ENCODE measurements around the gene PGGHG. TPM values are rescaled to one million over a fixed set of nuclear protein-coding genes. Genes with fewer than 3 reads are reported as not detected.
A peak's percentile ranks its signal among the peaks of the same experiment; 100 is the strongest.

Gene PGGHG
- polyA plus RNA-seq, 1 donor: 53.8 TPM

- H3K9me3 ChIP-seq (ENCODE audit: control insufficient read depth, low read depth, low read length): peaks cover 8% of the 10 kb centered on the region
- peak; percentile 81 to 91 for DNase-seq
- peak overlapping the region; percentile 82 for H3K4me3 ChIP-seq (ENCODE audit: low read length)
- WGBS (ENCODE audit: insufficient coverage, low lambda C conversion rate): no CpG with 5 or more reads among the region's 85 CpGs
- peaks cover 44% of the 10 kb centered on the region for H3K27me3 ChIP-seq (ENCODE audit: control insufficient read depth, insufficient read depth, low read length)
- peaks cover 23% of the 10 kb centered on the region for H3K4me1 ChIP-seq (ENCODE audit: control insufficient read depth, insufficient read depth, low read length)
- peak overlapping the region; percentile 98 for H3K27ac ChIP-seq (ENCODE audit: low read length)
- H3K36me3 ChIP-seq (ENCODE audit: control insufficient read depth, insufficient read depth, low read length): peaks cover 31% of the 10 kb centered on the region
These were observed 8.8 kb upstream of the PGGHG start for GRCh38 chr11:279966-280705.

GRCh38 chr11:280706-281485, 8.0 kb upstream of the PGGHG start:
- peak in 1 of 2 donors; percentile 57 for DNase-seq
- Histone ChIP-seq H3K36me3 (ENCODE audit: control insufficient read depth, insufficient read depth, low read length) (peaks cover 36% of the 10 kb centered on the region), H3K9me3 (ENCODE audit: control insufficient read depth, low read depth, low read length) (peaks cover 8% of the 10 kb centered on the region), H3K27me3 (ENCODE audit: control insufficient read depth, insufficient read depth, low read length) (peaks cover 44% of the 10 kb centered on the region), H3K27ac (ENCODE audit: low read length) (peak overlapping the region; percentile 47), H3K4me1 (ENCODE audit: control insufficient read depth, insufficient read depth, low read length) (peaks cover 27% of the 10 kb centered on the region), H3K4me3 (ENCODE audit: low read length) (peak overlapping the region; percentile 61)
- WGBS (ENCODE audit: insufficient coverage, low lambda C conversion rate): no CpG with 5 or more reads among the region's 79 CpGs

GRCh38 chr11:281486-282161, 7.3 kb upstream of the PGGHG start:
- no CpG with 5 or more reads among the region's 26 CpGs for WGBS (ENCODE audit: insufficient coverage, low lambda C conversion rate)
- Histone ChIP-seq H3K27me3 (ENCODE audit: control insufficient read depth, insufficient read depth, low read length) (peaks cover 44% of the 10 kb centered on the region), H3K9me3 (ENCODE audit: control insufficient read depth, low read depth, low read length) (peaks cover 8% of the 10 kb centered on the region), H3K36me3 (ENCODE audit: control insufficient read depth, insufficient read depth, low read length) (peaks cover 39% of the 10 kb centered on the region), H3K4me3 (ENCODE audit: low read length) (peak overlapping the region; percentile 61), H3K27ac (ENCODE audit: low read length) (peak overlapping the region; percentile 73), H3K4me1 (ENCODE audit: control insufficient read depth, insufficient read depth, low read length) (peaks cover 27% of the 10 kb centered on the region)
- peak in 1 of 2 donors; percentile 36 for DNase-seq

GRCh38 chr11:282171-282570, 6.8 kb upstream of the PGGHG start:
- DNase-seq: no peak
- Histone ChIP-seq H3K27me3 (ENCODE audit: control insufficient read depth, insufficient read depth, low read length) (peaks cover 44% of the 10 kb centered on the region), H3K4me1 (ENCODE audit: control insufficient read depth, insufficient read depth, low read length) (peaks cover 24% of the 10 kb centered on the region), H3K27ac (ENCODE audit: low read length) (peak overlapping the region; percentile 73), H3K36me3 (ENCODE audit: control insufficient read depth, insufficient read depth, low read length) (peaks cover 39% of the 10 kb centered on the region), H3K9me3 (ENCODE audit: control insufficient read depth, low read depth, low read length) (peaks cover 8% of the 10 kb centered on the region), H3K4me3 (ENCODE audit: low read length) (peak overlapping the region; percentile 61)
- no CpG with 5 or more reads among the region's 4 CpGs for WGBS (ENCODE audit: insufficient coverage, low lambda C conversion rate)

GRCh38 chr11:282630-283360, 6.1 kb upstream of the PGGHG start:
- peak overlapping the region; percentile 73 for H3K27ac ChIP-seq (ENCODE audit: low read length)
- peak in 1 of 2 donors; percentile 43 for DNase-seq
- H3K4me1 ChIP-seq (ENCODE audit: control insufficient read depth, insufficient read depth, low read length): peaks cover 21% of the 10 kb centered on the region
- WGBS (ENCODE audit: insufficient coverage, low lambda C conversion rate): 10% methylated on average over 2 of the region's 13 CpGs
- H3K4me3 ChIP-seq (ENCODE audit: low read length): peak overlapping the region; percentile 61
- peaks cover 8% of the 10 kb centered on the region for H3K9me3 ChIP-seq (ENCODE audit: control insufficient read depth, low read depth, low read length)
- peaks cover 39% of the 10 kb centered on the region for H3K36me3 ChIP-seq (ENCODE audit: control insufficient read depth, insufficient read depth, low read length)
- H3K27me3 ChIP-seq (ENCODE audit: control insufficient read depth, insufficient read depth, low read length): peaks cover 45% of the 10 kb centered on the region

GRCh38 chr11:283405-284104, 5.4 kb upstream of the PGGHG start:
- Histone ChIP-seq H3K27me3 (ENCODE audit: control insufficient read depth, insufficient read depth, low read length) (peaks cover 43% of the 10 kb centered on the region), H3K4me1 (ENCODE audit: control insufficient read depth, insufficient read depth, low read length) (peaks cover 14% of the 10 kb centered on the region), H3K27ac (ENCODE audit: low read length) (peak overlapping the region; percentile 4), H3K36me3 (ENCODE audit: control insufficient read depth, insufficient read depth, low read length) (peaks cover 39% of the 10 kb centered on the region), H3K4me3 (ENCODE audit: low read length) (peak overlapping the region; percentile 61), H3K9me3 (ENCODE audit: control insufficient read depth, low read depth, low read length) (peaks cover 8% of the 10 kb centered on the region)
- DNase-seq: no peak
- no CpG with 5 or more reads among the region's 23 CpGs for WGBS (ENCODE audit: insufficient coverage, low lambda C conversion rate)

GRCh38 chr11:284105-285020, 4.6 kb upstream of the PGGHG start:
- WGBS (ENCODE audit: insufficient coverage, low lambda C conversion rate): no CpG with 5 or more reads among the region's 24 CpGs

GRCh38 chr11:285021-285893, 3.7 kb upstream of the PGGHG start:
- Histone ChIP-seq H3K27me3 (ENCODE audit: control insufficient read depth, insufficient read depth, low read length) (peaks cover 30% of the 10 kb centered on the region), H3K9me3 (ENCODE audit: control insufficient read depth, low read depth, low read length) (peaks cover 8% of the 10 kb centered on the region), H3K4me1 (ENCODE audit: control insufficient read depth, insufficient read depth, low read length) (peaks cover 20% of the 10 kb centered on the region), H3K27ac (ENCODE audit: low read length) (peak overlapping the region; percentile 22), H3K36me3 (ENCODE audit: control insufficient read depth, insufficient read depth, low read length) (peaks cover 39% of the 10 kb centered on the region), H3K4me3 (ENCODE audit: low read length) (no peak overlapping the region)
- no CpG with 5 or more reads among the region's 29 CpGs for WGBS (ENCODE audit: insufficient coverage, low lambda C conversion rate)
- DNase-seq: no peak

More at GRCh38 chr11:284105-285020, 4.6 kb upstream of the PGGHG start:
- Histone ChIP-seq H3K27ac (ENCODE audit: low read length) (no peak overlapping the region), H3K4me1 (ENCODE audit: control insufficient read depth, insufficient read depth, low read length) (peaks cover 14% of the 10 kb centered on the region), H3K4me3 (ENCODE audit: low read length) (no peak overlapping the region), H3K9me3 (ENCODE audit: control insufficient read depth, low read depth, low read length) (peaks cover 8% of the 10 kb centered on the region), H3K36me3 (ENCODE audit: control insufficient read depth, insufficient read depth, low read length) (peaks cover 39% of the 10 kb centered on the region), H3K27me3 (ENCODE audit: control insufficient read depth, insufficient read depth, low read length) (peaks cover 38% of the 10 kb centered on the region)
- no peak for DNase-seq
